ENCODE data around the gene TM4SF4.

The TM4SF4 gene

DNA sequence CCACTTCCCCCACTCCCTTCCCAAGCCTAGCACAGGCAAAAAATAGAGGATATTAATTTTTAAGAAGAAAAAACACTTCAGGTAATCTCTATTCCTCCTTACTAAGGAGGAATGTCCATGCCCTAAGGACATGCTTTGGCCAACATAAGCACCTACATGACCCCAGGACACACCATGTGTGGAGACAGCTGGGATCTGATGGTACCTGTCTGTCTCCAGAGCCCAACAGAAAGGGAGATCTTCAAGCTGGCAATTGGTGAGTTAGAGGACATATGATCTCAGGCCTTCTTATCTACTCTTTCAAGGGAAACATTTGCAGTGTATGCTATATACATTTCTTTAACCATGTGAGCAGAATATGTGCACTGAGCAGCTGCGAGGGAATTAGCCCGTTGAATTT is 7.0 kb downstream of the TM4SF4 start:
- DNase-seq (ENCODE audit: low read depth, low spot score) = no peak

DNA sequence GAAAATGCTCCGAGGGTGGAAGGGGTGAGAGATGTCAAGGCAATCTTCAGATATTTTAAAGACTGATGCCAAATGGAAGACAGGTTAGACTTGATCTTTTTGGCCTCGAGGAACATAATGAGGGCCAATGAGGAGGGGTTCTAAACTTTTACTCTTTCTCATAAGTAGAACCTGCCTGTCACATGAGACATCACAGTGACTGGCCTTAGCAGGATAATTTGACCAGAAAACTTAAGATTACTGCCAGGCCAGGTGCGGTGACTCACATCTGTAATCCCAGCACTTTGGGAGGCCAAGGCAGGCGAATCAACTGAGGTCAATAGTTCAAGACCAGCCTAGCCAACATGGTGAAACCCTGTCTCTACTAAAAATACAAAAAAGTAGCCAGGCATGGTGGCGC is 12.2 kb downstream of the TM4SF4 start:
- DNase-seq (ENCODE audit: low read depth, low spot score) = no peak

DNA sequence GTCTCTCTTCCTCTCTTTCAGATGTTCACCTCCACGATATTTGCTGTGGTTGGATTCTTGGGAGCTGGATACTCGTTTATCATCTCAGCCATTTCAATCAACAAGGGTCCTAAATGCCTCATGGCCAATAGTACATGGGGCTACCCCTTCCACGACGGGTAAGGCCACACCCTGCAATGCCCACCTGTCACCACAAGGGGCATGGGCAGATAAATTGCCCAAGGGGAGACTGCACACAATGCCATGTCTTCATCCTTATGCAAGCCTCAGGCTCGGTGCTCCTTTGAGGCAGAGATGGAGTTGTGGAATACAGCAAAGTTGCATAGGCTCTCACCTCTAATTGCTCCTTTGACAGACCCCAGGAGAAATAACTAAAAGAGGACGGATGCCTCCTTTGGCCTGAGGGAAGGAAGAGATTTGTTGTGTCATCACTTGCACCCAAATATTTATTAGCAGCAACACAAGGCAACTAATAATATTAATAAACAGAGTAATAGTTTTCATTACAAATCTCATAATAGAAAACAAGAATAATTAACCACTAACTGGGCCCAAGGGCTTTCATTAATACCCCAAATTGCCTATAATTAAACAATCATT is 13.2 kb downstream of the TM4SF4 start:
- no peak for DNase-seq (ENCODE audit: low read depth, low spot score)

- DNase-seq (ENCODE audit: low read depth, low spot score) = no peak
Measured at GRCh38 chr3:149489060-149489690, 14.7 kb downstream of the TM4SF4 start.

GRCh38 chr3:149490260-149490971 is 15.9 kb downstream of the TM4SF4 start:
- DNase-seq (ENCODE audit: low read depth, low spot score) = no peak

DNA sequence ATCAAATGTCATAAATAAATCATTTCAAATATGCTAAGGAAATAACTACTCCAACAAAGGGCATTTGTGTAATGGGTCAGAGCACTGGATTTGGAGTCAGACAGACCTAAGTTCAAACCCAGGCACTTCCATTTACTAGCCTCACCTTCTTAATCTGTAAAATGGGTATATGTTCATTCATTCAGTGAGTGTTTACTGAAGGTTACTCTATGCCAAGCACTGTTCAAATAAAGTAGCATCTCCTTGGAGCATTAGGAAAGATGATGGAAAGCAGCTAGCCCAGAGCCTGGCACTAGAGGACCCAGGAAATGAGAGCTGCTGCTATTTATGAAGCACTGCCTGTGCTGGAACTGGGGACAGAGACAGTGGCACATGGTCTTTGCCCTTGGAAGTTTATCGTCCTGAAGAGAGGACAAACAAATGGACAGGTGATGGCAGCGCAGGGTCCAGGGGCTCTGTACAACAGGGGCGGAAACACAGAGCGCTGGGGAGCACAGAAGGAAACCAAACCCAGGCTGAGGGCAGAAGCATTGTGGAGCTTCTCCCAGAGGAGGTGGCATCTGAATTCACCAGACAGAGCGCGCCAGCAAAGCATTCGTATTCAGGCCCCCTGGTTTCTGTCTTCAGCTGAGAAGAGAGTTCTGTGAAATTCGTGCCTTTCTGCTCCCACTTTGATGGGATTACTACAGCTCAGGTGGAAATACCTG is 19.0 kb downstream of the TM4SF4 start:
- DNase-seq (ENCODE audit: low read depth, low spot score) = no peak

- no peak for DNase-seq (ENCODE audit: low read depth, low spot score)
Measured at GRCh38 chr3:149494022-149494758, 19.7 kb downstream of the TM4SF4 start.

- DNase-seq (ENCODE audit: low read depth, low spot score) = no peak
Measured at GRCh38 chr3:149494759-149495580, 20.5 kb downstream of the TM4SF4 start.

- DNase-seq (ENCODE audit: low read depth, low spot score) = no peak
Measured at GRCh38 chr3:149495581-149496125, 21.2 kb downstream of the TM4SF4 start.

GRCh38 chr3:149496891-149497290 is 22.4 kb downstream of the TM4SF4 start:
- no peak for DNase-seq (ENCODE audit: low read depth, low spot score)

DNA sequence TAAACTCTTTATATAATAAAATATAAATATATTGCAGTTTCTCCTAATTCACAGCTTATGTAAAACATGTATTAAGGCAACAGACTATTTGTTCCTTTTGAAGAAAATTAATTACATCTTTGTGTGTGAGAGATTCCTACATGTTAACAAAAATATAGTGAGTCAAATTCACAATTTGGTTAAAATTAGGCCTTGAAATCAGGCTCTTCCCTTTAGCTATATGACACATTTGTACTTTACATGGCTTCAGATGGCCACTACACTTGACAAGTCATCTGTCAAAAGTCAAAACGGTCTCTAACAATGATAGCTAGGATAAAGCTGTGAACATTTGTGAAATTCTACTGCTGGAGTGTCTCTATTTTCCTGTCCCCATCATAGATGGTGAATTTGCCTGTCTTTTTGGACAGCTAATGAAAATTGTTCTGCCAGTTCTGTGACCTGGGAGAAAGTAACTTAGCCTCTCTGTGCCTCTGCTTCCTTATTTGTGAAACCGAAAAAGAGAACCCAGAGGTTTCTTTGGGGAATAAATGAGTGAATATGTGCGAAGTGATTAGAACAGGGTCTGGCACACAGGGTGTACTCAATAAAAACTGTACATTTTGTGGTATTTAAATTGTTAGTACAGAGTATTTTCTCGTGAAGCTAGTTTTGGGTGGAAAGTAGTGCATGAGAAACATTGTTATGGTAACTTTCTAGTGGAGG is 23.6 kb downstream of the TM4SF4 start:
- DNase-seq (ENCODE audit: low read depth, low spot score) = no peak

DNA sequence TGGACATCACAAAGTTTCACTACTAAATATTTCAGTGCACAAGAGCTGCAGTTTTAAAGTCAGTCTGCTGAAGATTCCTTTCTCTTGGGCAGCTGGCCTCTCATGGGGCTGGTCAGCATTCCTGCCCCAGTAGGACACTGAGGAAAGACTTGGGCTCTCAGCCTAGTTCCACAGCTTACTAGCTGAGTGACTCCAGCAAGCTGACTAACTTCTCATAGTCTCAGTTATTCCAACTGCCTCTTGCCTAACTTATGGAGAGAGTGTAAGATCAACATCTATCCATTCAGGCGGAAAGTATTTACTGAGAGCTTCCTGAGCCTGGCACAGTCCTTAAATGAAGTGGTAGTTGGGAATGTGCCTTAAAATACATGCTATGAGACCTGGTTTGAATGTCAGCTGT is 27.0 kb downstream of the TM4SF4 start:
- DNase-seq (ENCODE audit: low read depth, low spot score) = peak; percentile 68

GRCh38 chr3:149502438-149502837 is 27.9 kb downstream of the TM4SF4 start:
- DNase-seq (ENCODE audit: low read depth, low spot score) = no peak

- DNase-seq (ENCODE audit: low read depth, low spot score) = no peak
Measured at GRCh38 chr3:149506540-149506939, 32.0 kb downstream of the TM4SF4 start.

- DNase-seq (ENCODE audit: low read depth, low spot score) = no peak
Measured at GRCh38 chr3:149506965-149507364, 32.5 kb downstream of the TM4SF4 start.

- no peak for DNase-seq (ENCODE audit: low read depth, low spot score)
Measured at GRCh38 chr3:149507491-149508324, 33.2 kb downstream of the TM4SF4 start.

GRCh38 chr3:149509526-149509925 is 35.0 kb downstream of the TM4SF4 start:
- DNase-seq (ENCODE audit: low read depth, low spot score) = no peak

DNA sequence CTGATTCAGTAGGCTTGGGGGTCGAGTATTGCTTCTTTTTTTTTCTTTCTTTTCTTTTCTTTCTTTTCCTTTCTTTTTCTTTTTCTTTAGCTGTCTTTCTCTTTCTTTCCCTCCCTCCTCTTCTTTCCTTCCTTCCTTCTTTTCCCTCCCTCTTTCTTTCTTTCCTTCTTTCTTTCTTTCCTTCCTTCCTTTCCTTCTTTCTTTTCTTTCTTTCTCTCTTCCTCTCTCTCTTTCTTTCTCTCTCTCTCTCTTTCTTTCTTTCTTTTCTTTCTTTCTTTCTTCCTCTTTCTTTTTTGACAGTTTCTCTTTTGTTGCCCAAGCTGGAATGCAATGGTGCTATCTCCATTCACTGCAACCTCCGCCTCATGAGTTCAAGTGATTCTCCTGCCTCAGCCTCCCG is 36.0 kb downstream of the TM4SF4 start:
- no peak for DNase-seq (ENCODE audit: low read depth, low spot score)

DNA sequence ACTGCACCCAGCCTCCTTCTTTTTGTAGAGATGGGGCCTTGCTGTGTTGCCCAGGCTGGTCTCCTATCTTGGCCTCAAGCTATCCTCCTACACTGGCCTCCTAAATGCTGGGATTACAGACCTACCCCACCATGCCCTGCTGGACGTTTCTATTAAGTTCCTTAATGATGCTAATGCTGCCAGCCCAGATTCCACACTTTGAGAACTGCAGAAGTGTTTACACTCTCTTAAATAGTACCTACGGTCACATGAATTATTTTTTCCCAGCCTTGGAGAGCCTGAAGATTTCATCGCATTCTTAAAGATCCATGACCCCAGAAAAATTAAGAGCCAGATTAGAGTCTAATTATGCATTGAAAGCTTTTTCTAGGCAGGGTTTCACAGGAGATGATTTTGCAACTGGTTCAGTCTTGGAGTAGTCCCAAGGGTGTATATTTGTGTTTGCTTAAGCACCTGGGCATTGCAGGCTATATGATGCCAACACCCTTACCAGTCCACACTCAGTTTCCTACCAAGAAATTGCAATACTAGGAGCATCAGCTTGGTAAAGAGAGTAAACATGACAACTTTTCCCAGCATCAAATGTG is 36.6 kb downstream of the TM4SF4 start:
- no peak for DNase-seq (ENCODE audit: low read depth, low spot score)
